Measurements from ENCODE around the gene SMIM5. TPM values are rescaled to one million over a fixed set of nuclear protein-coding genes. Genes with fewer than 3 reads are reported as not detected.

Gene SMIM5
- total and polyA plus RNA-seq, 2 of the 13 experiments (the other 11 are each of a cell fraction or from before 2014, with no cell fraction given), result not detected

- TF ChIP-seq ZNF577 (CRISPR knock-in tag; IDR thresholded peaks at IDR 0.05; ENCODE audit: borderline replicate concordance, low read depth) (no peak), HNRNPH1 (optimal IDR thresholded peaks at IDR 0.05; ENCODE audit: low read depth, low read length) (peak; percentile 39), ZBTB25 (CRISPR knock-in tag; IDR thresholded peaks at IDR 0.05) (0 out of 2 replicates have a peak, but pooled peaks have one; percentile 15), ZNF136 (CRISPR knock-in tag; IDR thresholded peaks at IDR 0.05; ENCODE audit: low read depth) (no peak), CBX2 (IDR thresholded peaks at IDR 0.05; ENCODE audit: low read depth, low read length) (no peak), CBX2 (CRISPR knock-in tag; IDR thresholded peaks at IDR 0.05; ENCODE audit: low read depth) (no peak), ZNF850 (CRISPR knock-in tag; conservative IDR thresholded peaks at IDR 0.05) (no peak), ZNF639 (CRISPR knock-in tag; conservative IDR thresholded peaks at IDR 0.05) (0 out of 2 replicates have a peak, but pooled peaks have one; percentile 15), HNF1A (IDR thresholded peaks at IDR 0.05; ENCODE audit: low read depth) (peak; percentile 33; the same call in 1 of the 2 replicates), HNF1A (CRISPR knock-in tag; IDR thresholded peaks at IDR 0.05; ENCODE audit: borderline replicate concordance) (peak; percentile 83; the same call in 1 of the 2 replicates), SOX6 (IDR thresholded peaks at IDR 0.05) (no peak), SOX6 (CRISPR knock-in tag; IDR thresholded peaks at IDR 0.05) (peak; percentile 62), ZSCAN31 (CRISPR knock-in tag; IDR thresholded peaks at IDR 0.05; ENCODE audit: low read depth) (no peak), ZNF20 (CRISPR knock-in tag; IDR thresholded peaks at IDR 0.05) (no peak), ZSCAN9 (CRISPR knock-in tag; IDR thresholded peaks at IDR 0.05; ENCODE audit: borderline replicate concordance) (no peak; the same call in 1 of the 2 replicates), TBX2 (CRISPR knock-in tag; IDR thresholded peaks at IDR 0.05; ENCODE audit: borderline replicate concordance) (peak; percentile 73), TERF1 (CRISPR knock-in tag; IDR thresholded peaks at IDR 0.05) (no peak), EP300 (IDR thresholded peaks at IDR 0.05; ENCODE audit: low read depth in 2 of 2, low read length in 2 of 2) (0 out of 4 replicates have a peak, but pooled peaks of 1 of the 2 experiments have one; percentile 28), EP300 (CRISPR knock-in tag; IDR thresholded peaks at IDR 0.05; ENCODE audit: borderline replicate concordance) (no peak)
- TF ChIP-seq, protein P1, sequence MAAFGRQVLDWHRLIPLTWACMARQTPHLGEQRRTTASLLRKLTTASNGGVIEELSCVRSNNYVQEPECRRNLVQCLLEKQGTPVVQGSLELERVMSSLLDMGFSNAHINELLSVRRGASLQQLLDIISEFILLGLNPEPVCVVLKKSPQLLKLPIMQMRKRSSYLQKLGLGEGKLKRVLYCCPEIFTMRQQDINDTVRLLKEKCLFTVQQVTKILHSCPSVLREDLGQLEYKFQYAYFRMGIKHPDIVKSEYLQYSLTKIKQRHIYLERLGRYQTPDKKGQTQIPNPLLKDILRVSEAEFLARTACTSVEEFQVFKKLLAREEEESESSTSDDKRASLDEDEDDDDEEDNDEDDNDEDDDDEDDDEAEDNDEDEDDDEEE (CRISPR knock-in tag; IDR thresholded peaks at IDR 0.05), result peak; percentile 64; the same call in 1 of the 2 replicates
Observed at GRCh38 chr17:75666959-75667790, 33.9 kb downstream of the SMIM5 start, which contains the start of the genes RECQL5 and SAP30BP (continued).

Measured in HepG2 (cell line).